Superior temporal gyrus (tissue), 1 donor: ENCODE data around the gene UBE2Z.
"Not testable (repeated sequence)": the region's sequence is repeated elsewhere in the genome, so short reads cannot be mapped to it uniquely, and the experiment has no call there.

Experiments
- DNase-seq: peaks from one replicate; pipeline ENCODE4 v3.0.0-alpha.2; 2016; ENCODE audit errors: extremely low spot score

Gene UBE2Z

GRCh38 chr17:48908047-48908843 lies at the start of gene UBE2Z:
Gene UBE2Z, plus strand, starts transcription at chr17:48908407. Its CDS starts 97 bp downstream, at chr17:48908504.
- DNase-seq: peak; percentile 90

DNA sequence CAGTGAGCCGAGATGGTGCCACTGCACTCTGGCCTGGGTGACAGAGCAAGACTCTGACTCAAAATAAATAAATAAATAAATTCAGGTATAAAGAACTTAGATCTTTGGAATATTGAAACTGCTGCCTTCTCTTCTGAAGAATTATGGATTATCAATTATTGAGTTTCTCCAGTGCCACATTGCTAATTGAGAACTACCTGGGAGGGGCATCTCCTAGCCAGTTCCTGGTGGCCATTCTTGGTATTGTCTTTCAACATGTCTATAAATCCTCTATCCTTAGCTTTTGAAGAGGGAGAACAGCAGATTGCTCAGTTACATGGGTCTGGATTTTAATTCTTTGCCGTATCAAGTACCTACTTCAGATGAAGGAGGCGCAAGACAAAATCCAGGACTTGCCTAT lies 48.2 kb upstream of the UBE2Z start:
- DNase-seq: no peak

DNA sequence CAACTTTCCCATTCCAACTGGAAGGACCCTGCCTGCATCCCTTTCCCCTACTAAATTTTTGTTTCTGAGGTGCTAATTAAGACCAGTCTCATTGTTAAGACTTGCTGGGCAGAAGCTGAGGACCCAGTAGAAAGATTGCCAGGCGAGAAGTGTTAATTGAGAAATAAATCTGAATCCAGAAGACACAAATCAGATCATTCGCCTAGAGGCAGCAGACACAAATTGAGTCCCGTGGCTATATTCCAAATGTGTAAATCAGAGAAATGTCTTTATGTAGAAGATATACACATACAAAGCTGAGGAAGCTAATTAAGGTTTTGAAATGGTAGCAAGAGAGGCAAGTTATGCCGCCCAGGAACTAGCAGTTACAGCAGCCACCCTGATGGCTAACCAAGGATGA lies 47.8 kb upstream of the UBE2Z start:
- DNase-seq: no peak

DNA sequence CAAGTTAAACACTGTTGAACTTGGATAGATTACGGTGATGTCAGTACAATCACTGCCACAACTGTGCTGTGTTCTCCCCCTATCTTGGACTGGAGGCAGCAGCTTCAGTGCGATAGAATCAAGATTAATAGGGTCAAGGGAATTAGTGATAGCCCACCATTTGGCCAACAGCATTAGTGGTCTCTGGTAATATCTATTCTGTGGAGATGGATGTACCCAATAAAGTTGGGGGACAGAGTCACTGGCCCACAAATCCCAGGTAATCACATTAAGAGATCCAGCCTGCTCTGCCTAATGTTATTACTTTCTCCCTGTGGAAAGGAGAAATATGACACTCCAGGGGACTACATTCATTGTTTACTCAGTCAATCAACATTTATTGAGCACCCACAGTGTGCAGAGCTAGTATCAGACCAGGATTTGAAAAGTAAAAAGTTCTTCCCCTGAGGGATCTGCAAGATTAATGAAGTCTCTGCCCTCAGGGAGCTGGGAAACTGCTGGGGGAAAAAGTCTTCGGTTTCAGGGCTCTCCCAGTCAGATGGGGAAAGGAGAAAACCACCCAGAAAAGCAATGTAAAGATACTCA lies 39.2 kb upstream of the UBE2Z start:
- no peak for DNase-seq

DNA sequence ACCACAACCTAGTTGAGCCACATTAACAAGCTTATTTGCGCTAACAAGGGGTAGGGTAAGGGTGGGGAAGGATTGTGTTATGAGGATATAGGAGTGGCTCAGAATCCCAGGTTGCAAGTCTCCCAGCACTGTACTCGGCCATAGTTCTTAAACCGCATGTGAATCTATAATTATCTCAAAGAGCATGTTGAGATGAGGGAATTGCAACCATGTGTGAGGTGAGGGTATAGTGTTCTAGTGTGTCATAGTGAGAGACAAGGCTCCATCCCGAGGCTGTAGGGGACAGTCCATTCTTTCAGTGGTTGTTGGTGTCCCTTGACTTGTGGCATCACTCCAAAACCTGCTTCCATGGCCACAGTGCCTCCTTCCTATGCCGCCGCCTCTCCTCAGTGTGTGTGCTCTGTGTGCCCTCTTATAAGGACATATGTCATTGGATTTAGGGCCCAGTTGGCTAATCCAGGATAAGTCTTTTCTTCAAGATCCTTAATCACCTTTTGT lies 38.3 kb upstream of the UBE2Z start:
- DNase-seq: no peak

- no peak for DNase-seq
Observed at GRCh38 chr17:48871035-48871550, 37.1 kb upstream of the UBE2Z start.

GRCh38 chr17:48871551-48872351 lies 36.5 kb upstream of the UBE2Z start:
- DNase-seq: no peak

- not testable (repeated sequence) for DNase-seq
Observed at GRCh38 chr17:48872409-48872808, 35.8 kb upstream of the UBE2Z start.

DNA sequence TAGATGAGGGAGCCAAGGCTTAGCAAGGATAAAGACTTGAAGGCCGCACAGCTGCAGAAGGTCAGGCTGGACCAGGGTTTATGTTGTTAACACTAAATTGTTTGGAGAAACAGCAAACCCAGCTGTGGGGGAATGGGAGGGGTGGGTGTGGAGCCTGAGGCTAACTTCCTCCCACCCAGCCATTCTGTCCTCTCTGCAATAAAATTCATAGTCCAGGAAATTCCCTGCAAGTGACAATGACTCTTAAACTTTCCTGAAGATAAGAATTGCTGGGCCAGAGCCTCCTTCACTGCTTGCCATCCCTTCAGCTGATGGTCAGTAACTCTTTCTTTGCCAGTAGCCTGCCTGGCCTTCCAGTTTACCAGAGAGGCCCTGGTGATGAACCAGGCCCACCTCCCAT lies 35.0 kb upstream of the UBE2Z start:
- DNase-seq: no peak

- DNase-seq: no peak
Observed at GRCh38 chr17:48873696-48874443, 34.3 kb upstream of the UBE2Z start.

DNA sequence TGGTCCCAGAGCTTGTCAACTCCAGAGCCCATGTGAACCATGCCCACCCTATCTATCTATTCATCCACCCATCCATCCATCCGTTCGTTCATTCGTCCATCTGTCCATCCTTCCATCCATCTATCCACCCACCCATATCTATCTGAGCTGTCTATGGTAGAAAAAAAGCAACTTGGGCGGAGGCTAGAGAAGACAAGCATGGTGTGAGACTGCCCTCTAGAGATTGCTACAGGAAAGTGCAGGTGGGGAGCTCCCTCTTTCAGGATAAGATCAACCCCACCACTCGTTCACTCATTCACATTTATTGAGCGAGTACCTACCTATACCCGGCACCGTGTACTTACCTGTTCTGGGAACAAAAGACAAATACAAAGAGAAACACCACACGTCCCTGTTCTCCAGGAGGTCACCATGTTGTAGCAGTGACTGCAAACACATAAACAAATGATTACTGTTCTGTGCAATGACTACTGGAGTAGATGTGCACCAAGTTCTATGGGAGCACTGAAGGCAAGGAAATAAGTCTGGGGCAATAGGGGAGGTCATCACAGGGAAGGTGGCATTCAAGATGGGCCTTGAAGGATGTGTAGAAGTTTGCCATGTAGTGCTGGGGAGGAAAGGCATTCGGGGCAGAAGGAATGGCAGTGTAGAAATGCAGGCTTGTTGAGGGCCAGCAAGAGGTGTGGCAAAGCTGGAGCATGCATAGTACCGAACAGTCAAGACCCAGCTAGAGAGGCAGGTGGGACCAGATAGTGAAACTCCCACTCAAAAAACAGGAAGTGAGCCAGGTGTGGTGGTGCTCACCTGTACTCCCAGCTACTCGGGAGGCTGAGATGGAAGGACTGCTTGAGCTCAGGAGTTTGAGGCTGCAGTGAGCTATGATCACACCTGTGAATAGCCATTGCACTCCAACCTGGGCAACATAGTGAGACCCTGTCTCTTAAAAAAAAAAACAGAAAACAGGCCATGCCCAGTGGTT lies 29.0 kb upstream of the UBE2Z start:
- DNase-seq: peak; percentile 86

- no peak for DNase-seq
Observed at GRCh38 chr17:48882272-48882671, 25.9 kb upstream of the UBE2Z start.

- no peak for DNase-seq
Observed at GRCh38 chr17:48883171-48883570, 25.0 kb upstream of the UBE2Z start.

DNA sequence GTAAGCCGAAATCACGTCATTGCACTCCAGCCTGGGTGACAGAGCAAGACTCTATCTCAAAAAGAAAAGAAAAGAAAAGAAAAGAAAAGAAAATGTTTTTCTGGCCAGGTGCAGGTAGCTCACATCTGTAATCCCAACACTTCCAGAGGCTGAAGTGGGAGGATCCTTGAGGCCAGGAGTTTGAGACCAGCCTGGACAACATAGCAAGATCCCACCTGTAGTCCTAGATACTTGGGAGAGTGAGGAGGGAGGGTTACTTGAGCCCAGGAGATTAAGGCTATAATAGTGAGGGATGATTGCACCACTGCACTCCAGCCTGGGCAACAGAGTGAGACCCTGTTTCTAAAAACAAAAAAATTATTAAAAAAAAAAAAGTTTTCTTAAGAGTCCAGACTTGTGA lies 18.1 kb upstream of the UBE2Z start:
- DNase-seq: no peak

GRCh38 chr17:48892940-48893645 lies 15.1 kb upstream of the UBE2Z start:
- no peak for DNase-seq

GRCh38 chr17:48893646-48894508 lies 14.3 kb upstream of the UBE2Z start:
- DNase-seq: no peak

- DNase-seq: no peak
Observed at GRCh38 chr17:48894886-48895285, 13.3 kb upstream of the UBE2Z start.

- no peak for DNase-seq
Observed at GRCh38 chr17:48901241-48901640, 7.0 kb upstream of the UBE2Z start.

DNA sequence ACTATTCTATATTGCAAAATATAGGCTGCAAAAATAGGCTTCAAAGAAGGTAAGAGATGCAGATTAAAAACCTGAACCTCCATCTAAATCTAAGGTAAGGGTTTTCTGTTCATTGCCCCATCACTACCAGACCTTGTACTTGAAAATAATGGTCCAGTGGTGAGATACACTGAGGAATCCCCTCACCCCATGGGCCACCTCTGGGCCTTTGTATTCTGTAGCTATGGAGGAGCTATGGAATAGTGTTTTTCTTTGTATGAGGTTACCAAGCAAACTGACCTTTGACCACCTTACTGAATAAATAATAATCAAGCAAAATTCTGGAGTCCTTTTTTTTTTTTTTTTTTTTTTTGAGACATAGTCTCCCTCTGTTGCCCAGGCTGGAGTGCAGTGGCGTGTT lies 4.8 kb upstream of the UBE2Z start:
- no peak for DNase-seq
